ENCODE results near the gene LBX1. TPM values are rescaled to one million over a fixed set of nuclear protein-coding genes. Genes with fewer than 3 reads are reported as not detected.
A peak's percentile ranks its signal among the peaks of the same experiment; 100 is the strongest.

Gene LBX1
- total and polyA plus RNA-seq, 5 donors from 2014 or later, result not detected

GRCh38 chr10:101266381-101267289 is 37.4 kb upstream of the LBX1 start:
- Mint-ChIP-seq H3K4me3 (no peak overlapping the region), H3K27ac (no peak overlapping the region), H3K36me3 (no peaks in the 10 kb centered on the region), H3K27me3 (peaks cover 30% of the 10 kb centered on the region), H3K9me3 (peaks cover 0 to 1% (median 0%) of the 10 kb centered on the region in 7 donors), H3K4me1 (no peaks in the 10 kb centered on the region)
- DNase-seq, result no peak
- H3K27me3 ChIP-seq (ENCODE audit: control insufficient read depth, insufficient read depth, low read length), result peaks cover 9% of the 10 kb centered on the region
- no peaks in the 10 kb centered on the region for H3K4me1 ChIP-seq (ENCODE audit: control insufficient read depth, insufficient read depth, low read length, poor library complexity, severe bottlenecking)
- no peaks in the 10 kb centered on the region for H3K36me3 ChIP-seq (ENCODE audit: control insufficient read depth, insufficient read depth, low read length)
- H3K4me3 ChIP-seq (ENCODE audit: low read depth, low read length), result no peak overlapping the region
- H3K9me3 ChIP-seq (ENCODE audit: control insufficient read depth in 2 of 2, low read length in 2 of 2), result no peaks in the 10 kb centered on the region
- no peak for ATAC-seq (ENCODE audit: low read depth in 2 of 2)
- H3K27ac ChIP-seq (ENCODE audit: insufficient read depth, low read length, poor library complexity, severe bottlenecking), result no peak overlapping the region

GRCh38 chr10:101263150-101263752 is 34.0 kb upstream of the LBX1 start:
- H3K9me3 Mint-ChIP-seq, result peaks cover 0 to 2% (median under 1%) of the 10 kb centered on the region in 7 donors
- Histone ChIP-seq H3K4me1 (ENCODE audit: control insufficient read depth, insufficient read depth, low read length, poor library complexity, severe bottlenecking) (no peaks in the 10 kb centered on the region), H3K27ac (ENCODE audit: insufficient read depth, low read length, poor library complexity, severe bottlenecking) (no peak overlapping the region), H3K4me3 (ENCODE audit: low read depth, low read length) (no peak overlapping the region), H3K9me3 (ENCODE audit: control insufficient read depth in 2 of 2, low read length in 2 of 2) (peaks cover under 1 to 1% of the 10 kb centered on the region in 2 experiments), H3K36me3 (ENCODE audit: control insufficient read depth, insufficient read depth, low read length) (no peaks in the 10 kb centered on the region), H3K27me3 (ENCODE audit: control insufficient read depth, insufficient read depth, low read length) (peaks cover 3% of the 10 kb centered on the region)
- H3K4me3 Mint-ChIP-seq, result no peak overlapping the region
- no peak overlapping the region for H3K27ac Mint-ChIP-seq
- no peaks in the 10 kb centered on the region for H3K4me1 Mint-ChIP-seq
- ATAC-seq (ENCODE audit: low read depth in 2 of 2) (no peak), DNase-seq (no peak)
- no peaks in the 10 kb centered on the region for H3K36me3 Mint-ChIP-seq
- peaks cover 43% of the 10 kb centered on the region for H3K27me3 Mint-ChIP-seq

- no peaks in the 10 kb centered on the region for H3K4me1 Mint-ChIP-seq
- H3K36me3 Mint-ChIP-seq, result no peaks in the 10 kb centered on the region
- no peak overlapping the region for H3K4me3 Mint-ChIP-seq
- Histone ChIP-seq H3K4me1 (ENCODE audit: control insufficient read depth, insufficient read depth, low read length, poor library complexity, severe bottlenecking) (no peaks in the 10 kb centered on the region), H3K4me3 (ENCODE audit: low read depth, low read length) (no peak overlapping the region), H3K36me3 (ENCODE audit: control insufficient read depth, insufficient read depth, low read length) (no peaks in the 10 kb centered on the region), H3K9me3 (ENCODE audit: control insufficient read depth in 2 of 2, low read length in 2 of 2) (peaks cover 4 to 5% of the 10 kb centered on the region in 2 experiments), H3K27ac (ENCODE audit: insufficient read depth, low read length, poor library complexity, severe bottlenecking) (no peak overlapping the region), H3K27me3 (ENCODE audit: control insufficient read depth, insufficient read depth, low read length) (peaks cover 3% of the 10 kb centered on the region)
- H3K27ac Mint-ChIP-seq, result no peak overlapping the region
- ATAC-seq (ENCODE audit: low read depth in 2 of 2) (no peak), DNase-seq (no peak)
- H3K9me3 Mint-ChIP-seq, result peaks cover 0 to 6% (median 2%) of the 10 kb centered on the region in 7 donors
- peaks cover 46% of the 10 kb centered on the region for H3K27me3 Mint-ChIP-seq
These were observed 32.9 kb upstream of the LBX1 start for GRCh38 chr10:101262147-101262546.

- DNase-seq (no peak), ATAC-seq (ENCODE audit: low read depth in 2 of 2) (no peak)
- no peak overlapping the region for H3K4me3 Mint-ChIP-seq
These were observed 32.4 kb upstream of the LBX1 start for GRCh38 chr10:101261702-101262101.

DNA sequence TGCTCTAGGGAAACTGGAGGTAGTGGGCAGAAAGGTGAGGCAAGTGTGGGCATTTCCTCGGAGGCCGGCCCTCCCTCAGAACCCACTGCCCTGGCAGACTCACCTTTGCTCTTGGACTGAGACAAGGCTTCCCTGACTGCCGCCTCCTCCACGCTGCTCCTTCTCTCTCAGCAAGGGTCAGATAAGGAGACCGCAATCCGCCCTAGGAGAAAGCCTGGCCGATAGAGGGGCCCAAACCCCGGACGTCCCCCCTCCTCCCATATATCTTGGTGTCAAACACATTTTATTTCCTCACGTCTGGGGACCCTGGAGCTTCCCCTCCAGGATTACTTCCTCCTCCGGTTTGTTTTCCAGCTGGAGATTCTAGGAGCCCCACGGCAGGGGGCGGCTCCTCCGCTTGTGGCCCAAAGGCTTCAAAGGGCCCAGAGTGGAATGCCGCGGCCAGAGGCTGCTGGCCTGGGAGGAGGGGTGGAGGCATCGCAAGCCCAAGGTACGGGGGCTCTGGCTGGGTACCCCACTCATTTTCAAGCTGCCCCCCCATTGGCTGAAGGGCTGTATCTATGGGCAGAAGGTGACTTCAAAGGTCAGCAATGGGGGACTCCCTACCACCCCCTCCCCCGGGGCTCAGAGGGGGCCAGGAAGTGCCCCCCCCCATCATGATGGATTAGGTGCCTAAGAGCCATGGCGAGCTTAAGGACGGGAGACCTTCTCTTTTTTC is 31.7 kb upstream of the LBX1 start:
- Histone ChIP-seq H3K4me1 (ENCODE audit: control insufficient read depth, insufficient read depth, low read length, poor library complexity, severe bottlenecking) (no peaks in the 10 kb centered on the region), H3K4me3 (ENCODE audit: low read depth, low read length) (no peak overlapping the region), H3K27ac (ENCODE audit: insufficient read depth, low read length, poor library complexity, severe bottlenecking) (no peak overlapping the region), H3K9me3 (ENCODE audit: control insufficient read depth in 2 of 2, low read length in 2 of 2) (peaks cover 4 to 5% of the 10 kb centered on the region in 2 experiments), H3K36me3 (ENCODE audit: control insufficient read depth, insufficient read depth, low read length) (no peaks in the 10 kb centered on the region), H3K27me3 (ENCODE audit: control insufficient read depth, insufficient read depth, low read length) (peaks cover 3% of the 10 kb centered on the region)
- ATAC-seq (ENCODE audit: low read depth in 2 of 2) (no peak), DNase-seq (no peak)
- H3K36me3 Mint-ChIP-seq, result no peaks in the 10 kb centered on the region
- H3K9me3 Mint-ChIP-seq, result peaks cover 0 to 6% (median 2%) of the 10 kb centered on the region in 7 donors
- peaks cover 53% of the 10 kb centered on the region for H3K27me3 Mint-ChIP-seq
- no peaks in the 10 kb centered on the region for H3K4me1 Mint-ChIP-seq
- H3K4me3 Mint-ChIP-seq, result no peak overlapping the region
- no peak overlapping the region for H3K27ac Mint-ChIP-seq

More at GRCh38 chr10:101261702-101262101, 32.4 kb upstream of the LBX1 start:
- Histone ChIP-seq H3K27me3 (ENCODE audit: control insufficient read depth, insufficient read depth, low read length) (peaks cover 3% of the 10 kb centered on the region), H3K9me3 (ENCODE audit: control insufficient read depth in 2 of 2, low read length in 2 of 2) (peaks cover 4 to 5% of the 10 kb centered on the region in 2 experiments), H3K4me1 (ENCODE audit: control insufficient read depth, insufficient read depth, low read length, poor library complexity, severe bottlenecking) (no peaks in the 10 kb centered on the region), H3K27ac (ENCODE audit: insufficient read depth, low read length, poor library complexity, severe bottlenecking) (no peak overlapping the region), H3K4me3 (ENCODE audit: low read depth, low read length) (no peak overlapping the region), H3K36me3 (ENCODE audit: control insufficient read depth, insufficient read depth, low read length) (no peaks in the 10 kb centered on the region)
- Mint-ChIP-seq H3K27me3 (peaks cover 46% of the 10 kb centered on the region), H3K9me3 (peaks cover 0 to 6% (median 2%) of the 10 kb centered on the region in 7 donors), H3K27ac (no peak overlapping the region), H3K36me3 (no peaks in the 10 kb centered on the region), H3K4me1 (no peaks in the 10 kb centered on the region)

DNA sequence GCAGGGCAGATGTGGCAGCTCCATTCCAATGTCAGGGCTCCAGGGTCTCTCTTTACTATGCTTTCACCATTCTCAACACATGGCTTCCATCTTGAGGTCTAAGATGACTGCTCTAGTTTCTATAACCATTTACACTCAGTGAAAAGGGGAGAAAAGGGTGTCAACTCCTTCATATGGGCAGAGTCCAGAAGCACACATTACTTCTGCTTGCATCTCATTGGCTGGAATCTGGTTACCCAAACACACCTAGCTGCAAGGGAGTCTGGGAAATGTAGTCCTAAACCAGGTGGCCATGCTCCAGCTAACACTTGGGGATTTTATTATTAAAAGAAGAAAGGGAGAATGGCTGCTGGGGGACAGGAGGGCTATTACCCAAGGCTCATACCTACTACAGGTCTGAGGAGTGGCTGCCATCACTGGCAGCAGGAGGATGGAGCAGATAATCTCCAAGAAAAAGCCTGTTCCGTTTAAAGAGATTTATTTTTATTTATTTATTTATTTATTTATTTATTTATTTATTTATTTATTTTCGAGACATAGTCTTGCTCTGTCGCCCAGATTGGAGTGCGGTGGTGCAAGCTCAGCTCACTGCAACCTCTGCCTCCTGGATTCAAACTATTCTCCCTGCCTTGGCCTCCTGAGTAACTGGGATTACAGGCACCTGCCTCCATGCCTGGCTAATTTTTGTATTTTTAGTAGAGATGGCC is 29.1 kb upstream of the LBX1 start:
- Mint-ChIP-seq H3K9me3 (peaks cover 0 to 6% (median 2%) of the 10 kb centered on the region in 7 donors), H3K27ac (peak overlapping the region in 1 of 3 donors; percentile 56), H3K36me3 (no peaks in the 10 kb centered on the region), H3K4me1 (no peaks in the 10 kb centered on the region), H3K27me3 (peaks cover 58% of the 10 kb centered on the region), H3K4me3 (no peak overlapping the region)
- Histone ChIP-seq H3K9me3 (ENCODE audit: control insufficient read depth in 2 of 2, low read length in 2 of 2) (peaks cover 4 to 5% of the 10 kb centered on the region in 2 experiments), H3K4me3 (ENCODE audit: low read depth, low read length) (no peak overlapping the region), H3K36me3 (ENCODE audit: control insufficient read depth, insufficient read depth, low read length) (no peaks in the 10 kb centered on the region), H3K4me1 (ENCODE audit: control insufficient read depth, insufficient read depth, low read length, poor library complexity, severe bottlenecking) (no peaks in the 10 kb centered on the region), H3K27ac (ENCODE audit: insufficient read depth, low read length, poor library complexity, severe bottlenecking) (no peak overlapping the region), H3K27me3 (ENCODE audit: control insufficient read depth, insufficient read depth, low read length) (peaks cover 3% of the 10 kb centered on the region)
- DNase-seq, result peak in 1 of 3 donors; percentile 34
- no peak for ATAC-seq (ENCODE audit: low read depth in 2 of 2)

DNA sequence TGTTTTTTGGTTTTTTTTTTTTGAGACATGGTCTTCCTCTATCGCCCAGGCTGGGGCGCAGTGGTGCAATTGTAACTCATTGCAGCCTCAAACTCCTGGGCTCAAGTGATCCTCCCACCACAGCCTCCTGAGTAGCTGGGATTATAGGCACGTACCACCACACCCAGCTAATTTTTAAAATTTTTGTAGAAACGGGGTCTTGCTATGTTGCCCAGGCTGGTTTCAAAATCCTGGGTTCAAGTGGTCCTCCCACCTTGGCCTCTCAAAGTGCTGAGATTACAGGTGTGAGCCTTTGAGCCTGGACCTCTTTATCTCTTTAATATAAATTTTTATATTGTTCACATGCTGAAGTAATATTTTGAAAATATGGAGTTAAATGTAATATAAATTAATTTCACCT is 28.2 kb upstream of the LBX1 start:
- H3K4me3 Mint-ChIP-seq, result no peak overlapping the region
- H3K27me3 ChIP-seq (ENCODE audit: control insufficient read depth, insufficient read depth, low read length), result no peaks in the 10 kb centered on the region
- peaks cover 4 to 5% of the 10 kb centered on the region in 2 experiments for H3K9me3 ChIP-seq (ENCODE audit: control insufficient read depth in 2 of 2, low read length in 2 of 2)
- no peaks in the 10 kb centered on the region for H3K4me1 Mint-ChIP-seq
- peaks cover 51% of the 10 kb centered on the region for H3K27me3 Mint-ChIP-seq
- H3K4me1 ChIP-seq (ENCODE audit: control insufficient read depth, insufficient read depth, low read length, poor library complexity, severe bottlenecking), result no peaks in the 10 kb centered on the region
- H3K27ac Mint-ChIP-seq, result no peak overlapping the region
- H3K27ac ChIP-seq (ENCODE audit: insufficient read depth, low read length, poor library complexity, severe bottlenecking), result no peak overlapping the region
- H3K9me3 Mint-ChIP-seq, result peaks cover 0 to 6% (median 2%) of the 10 kb centered on the region in 7 donors
- no peaks in the 10 kb centered on the region for H3K36me3 Mint-ChIP-seq
- no peaks in the 10 kb centered on the region for H3K36me3 ChIP-seq (ENCODE audit: control insufficient read depth, insufficient read depth, low read length)
- DNase-seq (no peak), ATAC-seq (ENCODE audit: low read depth in 2 of 2) (no peak)
- no peak overlapping the region for H3K4me3 ChIP-seq (ENCODE audit: low read depth, low read length)
